Measurements from ENCODE around the gene RNF186.
A peak's percentile ranks its signal among the peaks of the same experiment; 100 is the strongest.
"Not testable (repeated sequence)": the region's sequence is repeated elsewhere in the genome, so short reads cannot be mapped to it uniquely, and the experiment has no call there.

The RNF186 gene

GRCh38 chr1:19860418-19860817 lies 45.3 kb upstream of the RNF186 start:
- TF ChIP-seq POLR2A (IDR thresholded peaks at IDR 0.05; ENCODE audit: extremely low read depth, insufficient read length), result no peak
- TF ChIP-seq CTCF (IDR thresholded peaks at IDR 0.05; ENCODE audit: low read depth, low read length), result no peak
- no peak for TF ChIP-seq MAX (IDR thresholded peaks at IDR 0.05; ENCODE audit: low read depth, low read length)
- TF ChIP-seq MYC (IDR thresholded peaks at IDR 0.05; ENCODE audit: low read depth, low read length), result no peak
- no peak for DNase-seq (ENCODE audit: low read depth)
- no peak overlapping the region for H3K4me3 ChIP-seq (ENCODE audit: low read depth, low read length)

GRCh38 chr1:19859876-19860275 lies 44.8 kb upstream of the RNF186 start:
- no peak overlapping the region for H3K4me3 ChIP-seq (ENCODE audit: low read depth, low read length)
- no peak for TF ChIP-seq CTCF (IDR thresholded peaks at IDR 0.05; ENCODE audit: low read depth, low read length)
- TF ChIP-seq MYC (IDR thresholded peaks at IDR 0.05; ENCODE audit: low read depth, low read length), result no peak
- TF ChIP-seq POLR2A (IDR thresholded peaks at IDR 0.05; ENCODE audit: extremely low read depth, insufficient read length), result no peak
- no peak for TF ChIP-seq MAX (IDR thresholded peaks at IDR 0.05; ENCODE audit: low read depth, low read length)
- no peak for DNase-seq (ENCODE audit: low read depth)

- peak; percentile 25 for DNase-seq (ENCODE audit: low read depth)
- no peak overlapping the region for H3K4me3 ChIP-seq (ENCODE audit: low read depth, low read length)
- TF ChIP-seq CTCF (IDR thresholded peaks at IDR 0.05; ENCODE audit: low read depth, low read length), result no peak
- TF ChIP-seq MAX (IDR thresholded peaks at IDR 0.05; ENCODE audit: low read depth, low read length), result no peak
- TF ChIP-seq MYC (IDR thresholded peaks at IDR 0.05; ENCODE audit: low read depth, low read length), result no peak
- no peak for TF ChIP-seq POLR2A (IDR thresholded peaks at IDR 0.05; ENCODE audit: extremely low read depth, insufficient read length)
These were observed 43.8 kb upstream of the RNF186 start for GRCh38 chr1:19858893-19859292.

GRCh38 chr1:19854866-19855265 lies 39.8 kb upstream of the RNF186 start:
- TF ChIP-seq MAX (IDR thresholded peaks at IDR 0.05; ENCODE audit: low read depth, low read length), result no peak
- no peak for TF ChIP-seq CTCF (IDR thresholded peaks at IDR 0.05; ENCODE audit: low read depth, low read length)
- TF ChIP-seq MYC (IDR thresholded peaks at IDR 0.05; ENCODE audit: low read depth, low read length), result no peak
- TF ChIP-seq POLR2A (IDR thresholded peaks at IDR 0.05; ENCODE audit: extremely low read depth, insufficient read length), result no peak
- no peak for DNase-seq (ENCODE audit: low read depth)

GRCh38 chr1:19852036-19852435 lies 37.0 kb upstream of the RNF186 start:
- no peak overlapping the region for H3K4me3 ChIP-seq (ENCODE audit: low read depth, low read length)
- no peak for DNase-seq (ENCODE audit: low read depth)
- no peak for TF ChIP-seq MAX (IDR thresholded peaks at IDR 0.05; ENCODE audit: low read depth, low read length)
- no peak for TF ChIP-seq CTCF (IDR thresholded peaks at IDR 0.05; ENCODE audit: low read depth, low read length)
- no peak for TF ChIP-seq POLR2A (IDR thresholded peaks at IDR 0.05; ENCODE audit: extremely low read depth, insufficient read length)
- TF ChIP-seq MYC (IDR thresholded peaks at IDR 0.05; ENCODE audit: low read depth, low read length), result no peak

More at GRCh38 chr1:19854866-19855265, 39.8 kb upstream of the RNF186 start:
- H3K4me3 ChIP-seq (ENCODE audit: low read depth, low read length), result no peak overlapping the region

GRCh38 chr1:19850214-19850613 lies 35.1 kb upstream of the RNF186 start:
- no peak overlapping the region for H3K4me3 ChIP-seq (ENCODE audit: low read depth, low read length)
- no peak for DNase-seq (ENCODE audit: low read depth)
- no peak for TF ChIP-seq MAX (IDR thresholded peaks at IDR 0.05; ENCODE audit: low read depth, low read length)
- no peak for TF ChIP-seq MYC (IDR thresholded peaks at IDR 0.05; ENCODE audit: low read depth, low read length)
- TF ChIP-seq CTCF (IDR thresholded peaks at IDR 0.05; ENCODE audit: low read depth, low read length), result no peak
- TF ChIP-seq POLR2A (IDR thresholded peaks at IDR 0.05; ENCODE audit: extremely low read depth, insufficient read length), result no peak

GRCh38 chr1:19849307-19849706 lies 34.2 kb upstream of the RNF186 start:
- not testable (repeated sequence) for H3K4me3 ChIP-seq (ENCODE audit: low read depth, low read length); DNase-seq (ENCODE audit: low read depth)

GRCh38 chr1:19847334-19847733 lies 32.3 kb upstream of the RNF186 start:
- not testable (repeated sequence) for DNase-seq (ENCODE audit: low read depth); H3K4me3 ChIP-seq (ENCODE audit: low read depth, low read length)
